Endothelial cell of umbilical vein (primary cell): ENCODE data around the gene ARHGAP15. TPM values are rescaled to one million over a fixed set of nuclear protein-coding genes. Genes with fewer than 3 reads are reported as not detected.

ENCODE experiments used
- BruUV-seq: library from RNA; stranded (reverse); fragments of 400-500 nt; replicated peaks from 2 replicates; lab custom pipeline; 2021; lab: Mats Ljungman, UMichigan
- CTCF ChIA-PET: fragments of 300-600, 350-600 bp; sonication (Branson Sonifier 250); formaldehyde crosslinking; loops from one replicate; lab custom pipeline; 2021; ENCODE audit warnings: antibody characterized with exemption, inconsistent platforms; lab: Charles Lee
- POLR2A ChIA-PET: fragments of 300-600, 350-600 bp; sonication (Branson Sonifier 250); formaldehyde crosslinking; loops from one replicate; lab custom pipeline; 2021; ENCODE audit warnings: antibody characterized with exemption, inconsistent platforms; lab: Charles Lee
- DNase-seq: peaks from one replicate; pipeline ENCODE4 v3.0.0-alpha.2; 2011; ENCODE audit warnings: low read depth, low spot score
- FAIRE-seq: peaks from 2 replicates; lab custom pipeline; 2011; peaks lifted over from hg19 to GRCh38; lab: Jason Lieb, UNC
- H2AFZ ChIP-seq: 2 replicates; pipeline ENCODE4 v1.6.0; 2012; ENCODE audit warnings: low read depth, low read length, control low read depth, inconsistent platforms
- H3K27ac ChIP-seq: 2 replicates; pipeline ENCODE4 v1.5.1; 2011; ENCODE audit warnings: low read depth, mild to moderate bottlenecking, control low read depth, low read length, moderate library complexity; ENCODE audit not compliant: insufficient read depth
- H3K27me3 ChIP-seq, 2 experiments: 2 replicates each; pipeline versions ENCODE4 v1.6.0 to v1.6.1; 2011; ENCODE audit warnings: low read length in 2 of 2, mixed read lengths in 1 of 2; ENCODE audit not compliant: control insufficient read depth in 2 of 2, insufficient read depth in 2 of 2
- H3K36me3 ChIP-seq, 2 experiments: 2 replicates in 1 of 2; 3 replicates in 1 of 2; pipeline ENCODE4 v1.5.1; 2011; ENCODE audit warnings: low read length in 2 of 2, mild to moderate bottlenecking in 1 of 2, moderate library complexity in 1 of 2; ENCODE audit not compliant: control insufficient read depth in 2 of 2, insufficient read depth in 2 of 2; ENCODE audit errors: extremely low read depth in 1 of 2
- H3K4me1 ChIP-seq: 3 replicates; pipeline ENCODE4 v1.5.1; 2011; ENCODE audit warnings: mild to moderate bottlenecking, low read length; ENCODE audit not compliant: control insufficient read depth, insufficient read depth; ENCODE audit errors: extremely low read depth
- H3K4me2 ChIP-seq: 2 replicates; pipeline ENCODE4 v1.6.1; 2011; ENCODE audit warnings: low read length, control low read depth, mixed read lengths; ENCODE audit not compliant: insufficient read depth
- H3K4me3 ChIP-seq, 3 experiments: fragments of 200-600 bp in 1 of 3; sonication (generic), shearing (Covaris generic) in 1 of 3; replicated peaks in 1 of 3; 2 replicates each; pipeline ENCODE4 v1.5.1; 2011 to 2016; ENCODE audit warnings: control low read depth in 3 of 3, low read length in 3 of 3, mild to moderate bottlenecking in 2 of 3, inconsistent platforms in 1 of 3, low read depth in 1 of 3, moderate library complexity in 1 of 3; ENCODE audit not compliant: insufficient read depth in 1 of 3
- H3K79me2 ChIP-seq: 2 replicates; pipeline ENCODE4 v1.6.0; 2012; ENCODE audit warnings: low read length, inconsistent platforms; ENCODE audit not compliant: control insufficient read depth, insufficient read depth
- H3K9ac ChIP-seq: replicated peaks from 2 replicates; pipeline ENCODE3; 2011; ENCODE audit warnings: low read length, control low read depth; ENCODE audit not compliant: insufficient read depth; ENCODE audit errors: extremely low read depth
- H3K9me1 ChIP-seq: replicated peaks from 3 replicates; pipeline ENCODE4 v1.6.0; 2011; ENCODE audit warnings: mild to moderate bottlenecking, low read length; ENCODE audit not compliant: control insufficient read depth, insufficient read depth; ENCODE audit errors: extremely low read depth
- H3K9me3 ChIP-seq: replicated peaks from 2 replicates; pipeline ENCODE4 v1.5.1; 2012; ENCODE audit warnings: low read length, inconsistent platforms; ENCODE audit not compliant: control insufficient read depth, insufficient read depth
- H4K20me1 ChIP-seq: replicated peaks from 2 replicates; pipeline ENCODE3; 2011; ENCODE audit warnings: mild to moderate bottlenecking, low read length; ENCODE audit not compliant: control insufficient read depth, insufficient read depth; ENCODE audit errors: extremely low read depth
- CTCF ChIP-seq, 2 donors: IDR thresholded peaks; 1 replicate in 1 of 2; 2 replicates in 1 of 2; pipeline ENCODE4 v1.5.1; 2011; ENCODE audit warnings: low read length in 2 of 2, mild to moderate bottlenecking in 2 of 2, moderate library complexity in 2 of 2, control low read depth in 1 of 2, inconsistent platforms in 1 of 2, low read depth in 1 of 2; ENCODE audit not compliant: insufficient read depth in 1 of 2; ENCODE audit errors: extremely low read depth in 1 of 2
- EZH2 ChIP-seq: IDR thresholded peaks from 2 replicates; pipeline ENCODE4 v1.6.1; 2012; ENCODE audit warnings: borderline replicate concordance, low read depth, mild to moderate bottlenecking, moderate library complexity, low read length, inconsistent platforms; ENCODE audit not compliant: severe bottlenecking
- FOS ChIP-seq: IDR thresholded peaks from 2 replicates; pipeline ENCODE4 v1.6.1; 2011; ENCODE audit warnings: mild to moderate bottlenecking, low read length, moderate library complexity, borderline replicate concordance; ENCODE audit not compliant: insufficient read depth
- GATA2 ChIP-seq: IDR thresholded peaks from 2 replicates; pipeline ENCODE4 v1.7.0; 2011; ENCODE audit warnings: low read depth, mild to moderate bottlenecking, moderate library complexity, mixed read lengths, low read length; ENCODE audit not compliant: insufficient read length, insufficient read depth
- JUN ChIP-seq: IDR thresholded peaks from 2 replicates; pipeline ENCODE4 v1.6.1; 2011; ENCODE audit warnings: borderline replicate concordance, low read depth; ENCODE audit not compliant: insufficient read length, insufficient read depth
- MAX ChIP-seq: IDR thresholded peaks from 2 replicates; pipeline ENCODE4 v1.6.1; 2011; ENCODE audit not compliant: insufficient read depth, insufficient read length
- MYC ChIP-seq: IDR thresholded peaks from one replicate; pipeline ENCODE4 v1.6.1; 2011; ENCODE audit warnings: mild to moderate bottlenecking, low read depth, low read length
- POLR2A ChIP-seq: IDR thresholded peaks from 2 replicates; pipeline ENCODE4 v1.6.1; 2012; ENCODE audit warnings: low read depth, mild to moderate bottlenecking, control low read depth, low read length
- POLR2AphosphoS5 ChIP-seq: IDR thresholded peaks from 2 replicates; pipeline ENCODE4 v1.6.1; 2012; ENCODE audit warnings: low read depth, mild to moderate bottlenecking, control low read depth, low read length, moderate library complexity; ENCODE audit not compliant: insufficient read depth
- dilution Hi-C: fragments of 300-500 bp; cut with MboI; formaldehyde crosslinking; loops from one replicate; pipeline ENCODE4 v1.15.0; 2019; ENCODE audit warnings: low sequenced_read_pairs; ENCODE audit not compliant: extremely low pct_ligation_motif_present
- intact Hi-C: fragments of 100-400 bp; cut with micrococcal nuclease; formaldehyde crosslinking; loops from one replicate; pipeline ENCODE4 v1.10.0; 2022
- polyA plus RNA-seq, 4 experiments: library from polyadenylated mRNA; depleted of rRNA in 3 of 4; stranded (reverse) in 3 of 4; unstranded in 1 of 4; fragments of >200 nt; gene quantifications; 2 replicates each; pipeline versions ENCODE4 v1.2.1 to v1.2.3, GENCODE V29; 2011 to 2012; ENCODE audit warnings: missing spikeins in 1 of 4
- total RNA-seq: library from RNA; stranded (reverse); gene quantifications from 2 replicates; pipeline ENCODE4 v1.2.3, GENCODE V29; 2021

The ARHGAP15 gene
- total and polyA plus RNA-seq, 2 donors (not counting 3 experiments of a cell fraction or from before 2014, with no cell fraction given): not detected

GRCh38 chr2:143623909-143624260 is 494.7 kb downstream of the ARHGAP15 start:
- no peak overlapping the region for H3K4me2 ChIP-seq
- no peak overlapping the region for H3K9ac ChIP-seq
- H3K4me1 ChIP-seq: no peaks in the 10 kb centered on the region
- no peaks in the 10 kb centered on the region for H3K79me2 ChIP-seq
- no peaks in the 10 kb centered on the region for H3K36me3 ChIP-seq
- TF ChIP-seq POLR2A (no peak), MYC (no peak), CTCF (IDR thresholded peaks at IDR 0.05; ENCODE audit: extremely low read depth in 1 of 2, insufficient read depth in 1 of 2, low read depth in 1 of 2, low read length in 2 of 2) (no peak), JUN (no peak), MAX (no peak), FOS (no peak), POLR2AphosphoS5 (no peak), GATA2 (no peak), EZH2 (no peak)
- no peaks in the 10 kb centered on the region for H3K27me3 ChIP-seq
- no peak for FAIRE-seq
- H3K27ac ChIP-seq: no peak overlapping the region
- no peak for DNase-seq
- H3K9me1 ChIP-seq: no peaks in the 10 kb centered on the region
- ChIA-PET CTCF (interaction anchor here (0.6 to 0.8 kb wide), 2 partner anchors 23 to 33 kb away, joined by 3 read pairs; no protein-coding TSS in a partner anchor), POLR2A (no interaction called here)
- dilution Hi-C loops: no loop called here
- no peak overlapping the region for H3K4me3 ChIP-seq
- H4K20me1 ChIP-seq: no peaks in the 10 kb centered on the region
- H3K9me3 ChIP-seq: no peaks in the 10 kb centered on the region
- BruUV-seq: no TSS peak
- intact Hi-C loops: no loop called here
- no peak overlapping the region for H2AFZ ChIP-seq
